Left lung (tissue), 10 donors: ENCODE results near the gene SSTR1. TPM values are rescaled to one million over a fixed set of nuclear protein-coding genes. Genes with fewer than 3 reads are reported as not detected.

ENCODE experiments used
- ATAC-seq: fragments of 200-7000 bp; cut with Tn5 transposase; one replicate; pipeline ENCODE4 v1.9.1; 2020; ENCODE audit warnings: moderate library complexity
- DNase-seq, 4 donors: peaks; one replicate each; pipeline ENCODE4 v3.0.0-alpha.2; 2013 to 2020
- H3K27ac ChIP-seq, 2 donors: fragments of 200-600 bp; sonication (generic) in 1 of 2; one replicate each; pipeline versions ENCODE4 v1.5.0 to v1.8.0; 2020 to 2021
- H3K27me3 ChIP-seq, 2 donors: fragments of 200-600 bp; sonication (generic) in 1 of 2; one replicate each; pipeline versions ENCODE4 v1.5.0 to v1.8.0; 2020 to 2021
- H3K36me3 ChIP-seq, 2 donors: fragments of 200-600 bp; sonication (generic) in 1 of 2; one replicate each; pipeline versions ENCODE4 v1.5.0 to v1.8.0; 2020 to 2021
- H3K4me1 ChIP-seq, 2 donors: fragments of 200-600 bp; one replicate each; pipeline ENCODE4 v1.8.0; 2021
- H3K4me3 ChIP-seq, 2 donors: fragments of 200-600 bp; sonication (generic) in 1 of 2; one replicate each; pipeline versions ENCODE4 v1.5.0 to v1.8.0; 2020 to 2021; ENCODE audit warnings: mild to moderate bottlenecking in 1 of 2
- H3K9me3 ChIP-seq, 2 donors: fragments of 200-600 bp; sonication (generic) in 1 of 2; one replicate each; pipeline versions ENCODE4 v1.5.0 to v1.8.0; 2020 to 2021
- CTCF ChIP-seq, 2 donors: fragments of 200-600 bp; sonication (generic) in 1 of 2; IDR thresholded peaks; one replicate each; pipeline versions ENCODE4 v1.5.0 to v1.8.0; 2021; ENCODE audit warnings: antibody characterized with exemption in 2 of 2
- intact Hi-C, 2 donors: fragments of 100-400 bp; cut with DNase I; formaldehyde crosslinking; loops; one replicate each; pipeline versions ENCODE4 v1.11.2 to v1.14.2; 2022
- polyA plus RNA-seq, 6 donors: library from polyadenylated mRNA; unstranded; fragments of 120-200 nt; gene quantifications; one replicate each; pipeline ENCODE4 v1.2.1, GENCODE V29; 2013; ENCODE audit not compliant: insufficient read length in 6 of 6
- total RNA-seq, 2 donors: library from RNA; stranded (reverse); fragmentation: NEBNext Ultra II Directional; extraction: Animal tissue kit (Norgen Biotek cat#: 25700); gene quantifications; one replicate each; pipeline ENCODE4 v1.2.1, GENCODE V29; 2021
- donor health status: DM: no; HTN: yes; CAD: no.
- donor health status: DM: no; HTN: no; CAD: no.

Gene SSTR1
- total and polyA plus RNA-seq, 8 donors, result 1.0 to 6.6 (median 3.1) TPM

DNA sequence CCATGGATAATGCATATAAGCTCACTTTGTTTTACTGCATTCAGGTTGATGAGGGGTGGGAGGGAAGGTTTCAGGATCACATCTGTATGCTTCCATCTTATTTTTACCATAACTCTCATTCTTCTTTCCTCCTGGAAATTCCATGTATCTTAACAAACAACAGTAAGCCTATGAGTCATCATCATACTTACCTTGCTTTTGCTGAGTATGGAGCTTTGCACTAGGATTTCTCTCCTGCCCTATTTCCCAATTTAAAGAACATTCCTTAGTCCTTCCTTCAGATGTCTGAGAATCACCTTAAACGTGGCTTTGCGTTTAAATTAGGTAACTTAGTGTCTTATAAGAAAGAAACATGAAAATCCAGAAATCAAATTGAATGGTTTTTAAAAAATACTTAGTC is 49.8 kb downstream of the SSTR1 start:
- peaks cover 25 to 46% of the 10 kb centered on the region in 2 donors for H3K27me3 ChIP-seq
- no peak for TF ChIP-seq CTCF (IDR thresholded peaks at IDR 0.05)
- ATAC-seq, result no peak
- H3K9me3 ChIP-seq, result peaks cover 0 to 11% of the 10 kb centered on the region in 2 donors
- no peak overlapping the region for H3K4me3 ChIP-seq
- H3K36me3 ChIP-seq, result no peaks in the 10 kb centered on the region
- H3K4me1 ChIP-seq, result peaks cover 0 to 15% of the 10 kb centered on the region in 2 donors
- DNase-seq, result no peak
- intact Hi-C loops, result loop anchor here in 1 of 2 donors (5.0 kb wide), 1 partner anchor 35 kb away; no protein-coding TSS in a partner anchor
- peak overlapping the region in 1 of 2 donors; percentile 89 for H3K27ac ChIP-seq

GRCh38 chr14:38261620-38262019 is 53.9 kb downstream of the SSTR1 start:
- TF ChIP-seq CTCF (IDR thresholded peaks at IDR 0.05), result no peak
- ATAC-seq (no peak), DNase-seq (no peak)
- Histone ChIP-seq H3K27ac (no peak overlapping the region), H3K27me3 (peaks cover 0 to 14% of the 10 kb centered on the region in 2 donors), H3K4me3 (no peak overlapping the region), H3K4me1 (peaks cover 0 to 7% of the 10 kb centered on the region in 2 donors), H3K36me3 (no peaks in the 10 kb centered on the region), H3K9me3 (peaks cover 0 to 14% of the 10 kb centered on the region in 2 donors)
- intact Hi-C loops, result no loop called here

Other genes starting within 250 kb of the SSTR1 start
- 10 to 100 TPM; 34.7 to 73.8 TPM for gene CLEC14A, start 48.2 kb downstream of the SSTR1 start, total RNA-seq
- gene CLEC14A, start 48.2 kb downstream of the SSTR1 start, polyA plus RNA-seq, result 10 to 100 TPM; 48.4 to 67.4 (median 58.5) TPM